Prostate gland (tissue), 2 donors: Measurements from ENCODE around the gene PLA2G3. TPM values are rescaled to one million over a fixed set of nuclear protein-coding genes. Genes with fewer than 3 reads are reported as not detected.

Experiments
- DNase-seq: peaks from one replicate; pipeline ENCODE4 v3.0.0-alpha.2; 2019; ENCODE audit warnings: low spot score
- H3K27ac ChIP-seq, 2 donors: fragments of 200-600 bp; sonication (generic); 2 replicates each; pipeline ENCODE4 v1.5.1; 2017 to 2019
- H3K27me3 ChIP-seq: fragments of 200-600 bp; sonication (generic); replicated peaks from 2 replicates; pipeline ENCODE4 v1.5.1; 2019; ENCODE audit not compliant: insufficient read depth
- H3K36me3 ChIP-seq, 2 donors: fragments of 200-600 bp; sonication (generic); 1 replicate in 1 of 2; 2 replicates in 1 of 2; pipeline versions ENCODE4 v1.5.1 to v1.8.1; 2017 to 2019
- H3K4me1 ChIP-seq: fragments of 200-600 bp; sonication (generic); replicated peaks from 2 replicates; pipeline ENCODE4 v1.5.1; 2019
- H3K4me3 ChIP-seq, 2 donors: fragments of 200-600 bp; sonication (generic); 2 replicates each; pipeline ENCODE4 v1.5.1; 2017 to 2019
- H3K9me3 ChIP-seq: fragments of 200-600 bp; sonication (generic); 2 replicates; pipeline ENCODE4 v1.5.1; 2017
- POLR2A ChIP-seq: fragments of 450-650 bp; IDR thresholded peaks from one replicate; pipeline ENCODE4 v1.6.1; 2016; ENCODE audit warnings: antibody characterized with exemption, mild to moderate bottlenecking
- POLR2AphosphoS5 ChIP-seq: sonication (generic); formaldehyde crosslinking; IDR thresholded peaks from one replicate; pipeline ENCODE4 v1.6.1; 2017; ENCODE audit warnings: antibody characterized with exemption
- WGBS: methylation state at CpG from one replicate; pipeline ENCODE4 v1.1.5; 2018; 5-methylcytosine and 5-hydroxymethylcytosine counted together
- intact Hi-C: fragments of 100-400 bp; cut with DNase I; formaldehyde crosslinking; loops from one replicate; pipeline ENCODE4 v1.14.2; 2022
- total RNA-seq, 2 donors: library from RNA; depleted of rRNA; stranded (reverse); fragments of >200 nt; gene quantifications; one replicate each; pipeline ENCODE4 v1.1.0, GENCODE V29; 2016
- TF ChIP-seq, protein P1 (sequence below), 4 experiments: fragments of 200-600 bp in 2 of 4; fragments of 450-650 bp in 2 of 4; sonication (generic) in 2 of 4; IDR thresholded peaks; 1 replicate in 3 of 4; 2 replicates in 1 of 4; pipeline ENCODE4 v1.5.1; 2016 to 2019; ENCODE audit warnings: antibody characterized with exemption in 4 of 4, mild to moderate bottlenecking in 2 of 4, moderate library complexity in 2 of 4

The PLA2G3 gene
- total RNA-seq, 2 donors from 2014 or later: 0.23 to 1.5 TPM

DNA sequence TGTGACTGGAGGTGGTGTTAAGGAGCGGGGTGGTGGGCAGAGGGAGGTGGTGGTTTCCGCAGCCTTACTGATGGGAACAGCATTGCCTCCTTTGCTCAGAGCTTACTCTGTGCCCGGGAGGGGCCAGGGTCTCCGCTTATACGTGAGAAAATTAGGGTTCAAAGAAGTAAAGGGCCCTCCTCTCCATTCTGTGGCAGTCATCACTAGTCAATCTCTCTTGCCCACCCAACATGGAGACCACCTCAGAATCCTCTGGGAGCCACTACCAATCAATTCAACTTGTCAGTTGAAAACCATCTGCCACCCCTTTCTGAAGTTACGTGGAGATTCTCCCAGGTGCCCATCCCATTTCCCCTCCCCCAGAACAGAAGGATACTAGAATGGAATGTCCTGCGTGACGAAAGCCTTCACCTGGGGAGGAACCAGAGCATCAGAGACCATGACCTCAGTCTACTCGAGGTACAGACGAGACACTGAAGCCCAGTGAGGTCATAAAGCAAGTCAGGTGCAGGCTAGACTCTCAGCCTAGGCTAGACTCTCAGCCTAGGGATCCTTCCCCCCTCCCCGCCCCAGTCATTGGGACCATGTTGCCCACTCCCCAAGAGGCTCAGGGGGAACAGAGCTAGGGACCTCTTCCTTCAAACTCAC is 34.9 kb downstream of the PLA2G3 start:
- Histone ChIP-seq H3K4me3 (peak overlapping the region in 1 of 2 donors; percentile 64), H3K36me3 (peaks cover 0 to 1% of the 10 kb centered on the region in 2 donors), H3K27ac (peak overlapping the region; percentile 90 to 97), H3K27me3 (no peaks in the 10 kb centered on the region), H3K4me1 (peaks cover 4% of the 10 kb centered on the region), H3K9me3 (no peaks in the 10 kb centered on the region)
- TF ChIP-seq POLR2A (no peak), POLR2AphosphoS5 (no peak)
- TF ChIP-seq, protein P1, sequence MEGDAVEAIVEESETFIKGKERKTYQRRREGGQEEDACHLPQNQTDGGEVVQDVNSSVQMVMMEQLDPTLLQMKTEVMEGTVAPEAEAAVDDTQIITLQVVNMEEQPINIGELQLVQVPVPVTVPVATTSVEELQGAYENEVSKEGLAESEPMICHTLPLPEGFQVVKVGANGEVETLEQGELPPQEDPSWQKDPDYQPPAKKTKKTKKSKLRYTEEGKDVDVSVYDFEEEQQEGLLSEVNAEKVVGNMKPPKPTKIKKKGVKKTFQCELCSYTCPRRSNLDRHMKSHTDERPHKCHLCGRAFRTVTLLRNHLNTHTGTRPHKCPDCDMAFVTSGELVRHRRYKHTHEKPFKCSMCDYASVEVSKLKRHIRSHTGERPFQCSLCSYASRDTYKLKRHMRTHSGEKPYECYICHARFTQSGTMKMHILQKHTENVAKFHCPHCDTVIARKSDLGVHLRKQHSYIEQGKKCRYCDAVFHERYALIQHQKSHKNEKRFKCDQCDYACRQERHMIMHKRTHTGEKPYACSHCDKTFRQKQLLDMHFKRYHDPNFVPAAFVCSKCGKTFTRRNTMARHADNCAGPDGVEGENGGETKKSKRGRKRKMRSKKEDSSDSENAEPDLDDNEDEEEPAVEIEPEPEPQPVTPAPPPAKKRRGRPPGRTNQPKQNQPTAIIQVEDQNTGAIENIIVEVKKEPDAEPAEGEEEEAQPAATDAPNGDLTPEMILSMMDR (IDR thresholded peaks at IDR 0.05): no peak
- DNase-seq: no peak
- WGBS: 74% methylated on average over 11 of the region's 11 CpGs
- intact Hi-C loops: loop anchor here (2.0 to 5.0 kb wide), 2 partner anchors 15 to 42 kb away; no protein-coding TSS in a partner anchor

DNA sequence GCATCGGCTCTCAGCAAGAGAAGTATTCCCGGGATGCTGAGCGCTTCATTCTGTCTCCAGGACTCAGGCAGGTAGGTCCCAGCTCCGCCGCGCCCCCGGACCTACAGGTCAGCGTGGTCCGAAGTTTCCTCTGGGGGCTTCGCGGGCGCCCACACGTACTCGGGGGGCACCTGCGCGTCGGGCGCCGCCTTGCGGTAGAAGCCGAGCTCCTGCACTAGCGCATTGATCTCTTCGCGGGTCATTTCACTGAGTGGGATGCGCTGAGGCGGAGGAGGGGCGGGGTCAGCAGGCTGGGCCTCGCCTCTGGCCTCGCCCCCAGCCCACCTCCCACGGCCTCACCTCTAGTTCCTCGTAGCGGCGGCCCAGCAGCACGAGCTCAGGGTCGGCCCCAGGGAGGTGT is 35.4 kb downstream of the PLA2G3 start:
- Histone ChIP-seq H3K4me1 (peaks cover 4% of the 10 kb centered on the region), H3K36me3 (peaks cover 0 to 7% of the 10 kb centered on the region in 2 donors), H3K27ac (peak overlapping the region; percentile 90 to 97), H3K27me3 (no peaks in the 10 kb centered on the region), H3K4me3 (no peak overlapping the region), H3K9me3 (no peaks in the 10 kb centered on the region)
- WGBS: 47% methylated on average over 16 of the region's 35 CpGs
- DNase-seq: no peak
- intact Hi-C loops: loop anchor here (2.0 to 5.0 kb wide), 2 partner anchors 14 to 42 kb away; no protein-coding TSS in a partner anchor
- TF ChIP-seq POLR2A (no peak), POLR2AphosphoS5 (no peak)
- TF ChIP-seq, protein P1 (IDR thresholded peaks at IDR 0.05): peak in 2 of 4 experiments; percentile 23 to 24

DNA sequence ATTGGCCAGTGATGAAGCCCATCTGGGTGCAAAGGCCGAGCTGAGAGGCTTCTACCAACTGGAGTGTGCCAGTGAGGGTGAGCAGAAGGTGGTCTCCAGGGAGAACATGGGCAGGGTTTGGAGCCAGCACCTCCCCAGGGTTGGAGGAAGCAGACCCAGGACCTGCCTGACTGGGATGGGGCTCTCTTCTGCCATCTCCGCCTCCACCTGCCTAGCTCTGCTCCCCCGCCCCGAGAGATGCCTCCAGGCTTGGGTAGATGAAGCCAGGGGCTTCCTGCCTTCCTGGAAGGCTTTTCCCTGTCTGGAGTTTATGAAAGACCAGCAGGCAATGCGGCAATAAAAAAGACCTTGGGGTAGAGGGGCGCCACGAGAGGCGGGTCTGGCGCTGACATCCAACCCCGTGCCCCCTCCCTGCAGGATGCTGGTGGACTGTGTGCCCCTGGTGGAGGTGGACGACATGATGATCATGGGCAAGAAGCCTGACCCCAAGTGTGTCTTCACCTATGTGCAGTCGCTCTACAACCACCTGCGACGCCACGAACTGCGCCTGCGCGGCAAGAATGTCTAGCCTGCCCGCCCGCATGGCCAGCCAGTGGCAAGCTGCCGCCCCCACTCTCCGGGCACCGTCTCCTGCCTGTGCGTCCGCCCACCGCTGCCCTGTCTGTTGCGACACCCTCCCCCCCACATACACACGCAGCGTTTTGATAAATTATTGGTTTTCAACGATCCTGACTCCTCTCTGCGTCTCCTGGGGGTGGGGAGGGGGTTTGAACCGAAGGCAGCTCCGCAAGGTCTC is 36.2 kb downstream of the PLA2G3 start:
- H3K27ac ChIP-seq: peak overlapping the region; percentile 90 to 97
- intact Hi-C loops: loop anchor here (2.0 kb wide), 1 partner anchor 13 kb away; no protein-coding TSS in a partner anchor
- H3K9me3 ChIP-seq: no peaks in the 10 kb centered on the region
- peaks cover 4% of the 10 kb centered on the region for H3K4me1 ChIP-seq
- TF ChIP-seq POLR2A (no peak), POLR2AphosphoS5 (peak; percentile 25)
- TF ChIP-seq, protein P1 (IDR thresholded peaks at IDR 0.05): no peak
- no peak overlapping the region for H3K4me3 ChIP-seq
- H3K27me3 ChIP-seq: no peaks in the 10 kb centered on the region
- peaks cover 0 to 12% of the 10 kb centered on the region in 2 donors for H3K36me3 ChIP-seq
- DNase-seq: no peak
- WGBS: 77% methylated on average over 33 of the region's 33 CpGs

DNA sequence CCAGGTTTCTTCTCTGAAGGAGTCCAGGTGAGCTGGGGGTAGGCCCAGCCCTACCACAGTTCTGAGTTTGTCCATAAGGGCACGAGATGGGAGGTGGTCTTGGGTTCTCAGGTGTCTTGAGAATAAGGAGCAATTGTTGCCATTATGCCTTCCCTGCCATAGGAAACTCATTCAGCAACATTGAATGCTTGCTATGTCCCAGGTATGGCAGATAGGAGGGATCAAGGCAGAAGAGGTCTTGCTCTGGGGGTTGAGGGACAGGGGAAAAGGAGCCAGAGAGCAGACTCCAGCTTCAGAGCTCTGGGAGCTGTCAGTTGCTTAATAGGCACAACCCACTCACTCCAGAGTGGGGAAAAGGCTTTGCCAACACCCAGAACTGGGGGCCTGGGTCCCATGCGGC is 37.2 kb downstream of the PLA2G3 start:
- 79% methylated on average over 2 of the region's 2 CpGs for WGBS
- TF ChIP-seq POLR2AphosphoS5 (no peak), POLR2A (no peak)
- TF ChIP-seq, protein P1 (IDR thresholded peaks at IDR 0.05): no peak
- H3K4me1 ChIP-seq: peaks cover 3% of the 10 kb centered on the region
- peaks cover 0 to 12% of the 10 kb centered on the region in 2 donors for H3K36me3 ChIP-seq
- intact Hi-C loops: no loop called here
- H3K4me3 ChIP-seq: no peak overlapping the region
- no peaks in the 10 kb centered on the region for H3K9me3 ChIP-seq
- H3K27ac ChIP-seq: peak overlapping the region; percentile 90 to 97
- no peak for DNase-seq
- no peaks in the 10 kb centered on the region for H3K27me3 ChIP-seq
